Kidney capillary endothelial cell (primary cell): ENCODE results near the gene ZNF136.

Experiments used
- DNase-seq: peaks from one replicate; pipeline ENCODE4 v3.0.0-alpha.2; 2018; ENCODE audit warnings: low spot score

Gene ZNF136

GRCh38 chr19:12194827-12195731 lies 32.2 kb downstream of the ZNF136 start:
- DNase-seq: peak; percentile 10

GRCh38 chr19:12198136-12198535 lies 35.2 kb downstream of the ZNF136 start:
- DNase-seq: no peak

- DNase-seq: no peak
Measured at GRCh38 chr19:12199757-12200419, 37.0 kb downstream of the ZNF136 start.

- no peak for DNase-seq
Measured at GRCh38 chr19:12202250-12202649, 39.4 kb downstream of the ZNF136 start.

- no peak for DNase-seq
Measured at GRCh38 chr19:12205296-12205695, 42.4 kb downstream of the ZNF136 start.

- DNase-seq: no peak
Measured at GRCh38 chr19:12208221-12208620, 45.3 kb downstream of the ZNF136 start.

- DNase-seq: no peak
Measured at GRCh38 chr19:12217332-12217731, 54.4 kb downstream of the ZNF136 start.

- no peak for DNase-seq
Measured at GRCh38 chr19:12222980-12223630, 60.2 kb downstream of the ZNF136 start.

- DNase-seq: no peak
Measured at GRCh38 chr19:12224676-12225075, 61.8 kb downstream of the ZNF136 start.

GRCh38 chr19:12229990-12230389 lies 67.1 kb downstream of the ZNF136 start:
- DNase-seq: no peak

- no peak for DNase-seq
Measured at GRCh38 chr19:12230751-12231733, 68.1 kb downstream of the ZNF136 start.

- no peak for DNase-seq
Measured at GRCh38 chr19:12232961-12233360, 70.1 kb downstream of the ZNF136 start.

- no peak for DNase-seq
Measured at GRCh38 chr19:12237143-12237839, 74.4 kb downstream of the ZNF136 start.
